Upper lobe of left lung (tissue), 6 donors: ENCODE measurements around the gene CHD9. TPM values are rescaled to one million over a fixed set of nuclear protein-coding genes. Genes with fewer than 3 reads are reported as not detected.

Experiments
- ATAC-seq, 2 donors: fragments of 200-7000 bp; cut with Tn5 transposase; one replicate each; pipeline ENCODE4 v1.9.1; 2022; ENCODE audit warnings: mild to moderate bottlenecking in 2 of 2, moderate library complexity in 2 of 2; ENCODE audit not compliant: low FRiP score in 2 of 2
- DNase-seq, 2 donors: peaks; one replicate each; pipeline ENCODE4 v3.0.0-alpha.2; 2019 to 2020
- H3K27ac ChIP-seq, 4 donors: fragments of 200-600 bp; sonication (generic); one replicate each; pipeline ENCODE4 v1.5.1; 2016 to 2019
- H3K27me3 ChIP-seq, 4 donors: fragments of 200-600 bp; sonication (generic); one replicate each; pipeline ENCODE4 v1.5.1; 2017 to 2019
- H3K36me3 ChIP-seq, 4 donors: fragments of 200-600 bp; sonication (generic); one replicate each; pipeline ENCODE4 v1.5.1; 2016 to 2019
- H3K4me1 ChIP-seq, 4 donors: fragments of 200-600 bp; sonication (generic); one replicate each; pipeline ENCODE4 v1.5.1; 2018 to 2019
- H3K4me3 ChIP-seq, 4 donors: fragments of 200-600 bp; sonication (generic); one replicate each; pipeline ENCODE4 v1.5.1; 2017 to 2019; ENCODE audit warnings: mild to moderate bottlenecking in 2 of 4, moderate library complexity in 1 of 4
- H3K9me3 ChIP-seq, 4 donors: fragments of 200-600 bp; sonication (generic); one replicate each; pipeline ENCODE4 v1.5.1; 2018 to 2019
- CTCF ChIP-seq, 6 experiments: fragments of 450-650 bp in 4 of 6; fragments of 200-600 bp in 2 of 6; sonication (generic) in 2 of 6; IDR thresholded peaks; one replicate each; pipeline ENCODE4 v1.5.1; 2016 to 2019; ENCODE audit warnings: antibody characterized with exemption in 6 of 6
- EP300 ChIP-seq, 4 donors: sonication (generic); formaldehyde crosslinking; IDR thresholded peaks; one replicate each; pipeline ENCODE4 v1.5.1; 2017; ENCODE audit warnings: antibody characterized with exemption in 4 of 4, control low read depth in 2 of 4
- POLR2A ChIP-seq, 4 donors: fragments of 450-650 bp; IDR thresholded peaks; one replicate each; pipeline ENCODE4 v1.5.1; 2016 to 2017; ENCODE audit warnings: antibody characterized with exemption in 4 of 4, mild to moderate bottlenecking in 2 of 4
- POLR2AphosphoS5 ChIP-seq, 2 donors: sonication (generic); formaldehyde crosslinking; IDR thresholded peaks; one replicate each; pipeline ENCODE4 v1.5.1; 2017; ENCODE audit warnings: antibody characterized with exemption in 2 of 2
- WGBS, 2 donors: methylation state at CpG; one replicate each; pipeline ENCODE4 v1.1.5; 2017 to 2018; 5-methylcytosine and 5-hydroxymethylcytosine counted together
- total RNA-seq, 6 donors: library from RNA; depleted of rRNA in 4 of 6; stranded (reverse); fragments of >200 nt in 4 of 6; gene quantifications; one replicate each; pipeline versions ENCODE4 v1.1.0 to v1.2.1, GENCODE V29; 2016 to 2021
- donor health status: DM: no; HTN: no; CAD: no; lungs with moderate emphysema.
- donor health status: DM: no; HTN: yes; CAD: no; lungs with severe emphysema.

CHD9 gene
- total RNA-seq, 6 donors from 2014 or later: 55.6 to 98.8 (median 68.3) TPM

- WGBS, 2 donors: 74 to 82% methylated on average over 3 of the region's 3 CpGs
- no peaks in the 10 kb centered on the region for H3K4me1 ChIP-seq
- peak overlapping the region in 1 of 4 donors; percentile 11 for H3K27ac ChIP-seq
- no peak for TF ChIP-seq POLR2AphosphoS5 (IDR thresholded peaks at IDR 0.05)
- TF ChIP-seq EP300 (IDR thresholded peaks at IDR 0.05): no peak
- TF ChIP-seq POLR2A (IDR thresholded peaks at IDR 0.05): no peak
- no peak for TF ChIP-seq CTCF (IDR thresholded peaks at IDR 0.05)
- H3K36me3 ChIP-seq: peaks cover 25 to 99% (median 39%) of the 10 kb centered on the region in 4 donors
- DNase-seq: no peak
- no peaks in the 10 kb centered on the region for H3K9me3 ChIP-seq
- ATAC-seq: no peak
- no peak overlapping the region for H3K4me3 ChIP-seq
- no peaks in the 10 kb centered on the region for H3K27me3 ChIP-seq
Measured at GRCh38 chr16:53232826-53233529, 178.2 kb downstream of the CHD9 start.

GRCh38 chr16:53234836-53235235 lies 180.0 kb downstream of the CHD9 start:
- 89 to 90% methylated on average over 2 of the region's 2 CpGs for WGBS, 2 donors
- no peak overlapping the region for H3K4me3 ChIP-seq
- H3K27me3 ChIP-seq: no peaks in the 10 kb centered on the region
- no peak for DNase-seq
- TF ChIP-seq CTCF (IDR thresholded peaks at IDR 0.05) (no peak), POLR2A (IDR thresholded peaks at IDR 0.05) (no peak), EP300 (IDR thresholded peaks at IDR 0.05) (no peak), POLR2AphosphoS5 (IDR thresholded peaks at IDR 0.05) (no peak)
- no peak for ATAC-seq
- H3K27ac ChIP-seq: no peak overlapping the region
- no peaks in the 10 kb centered on the region for H3K4me1 ChIP-seq
- H3K36me3 ChIP-seq: peaks cover 14 to 98% (median 43%) of the 10 kb centered on the region in 4 donors
- H3K9me3 ChIP-seq: no peaks in the 10 kb centered on the region

GRCh38 chr16:53235851-53236250 lies 181.1 kb downstream of the CHD9 start:
- H3K4me3 ChIP-seq: no peak overlapping the region
- TF ChIP-seq POLR2AphosphoS5 (IDR thresholded peaks at IDR 0.05): no peak
- TF ChIP-seq POLR2A (IDR thresholded peaks at IDR 0.05): no peak
- no peak for TF ChIP-seq CTCF (IDR thresholded peaks at IDR 0.05)
- TF ChIP-seq EP300 (IDR thresholded peaks at IDR 0.05): no peak
- no peak overlapping the region for H3K27ac ChIP-seq
- no peak for DNase-seq
- ATAC-seq: no peak
- H3K9me3 ChIP-seq: no peaks in the 10 kb centered on the region
- no peaks in the 10 kb centered on the region for H3K4me1 ChIP-seq
- peaks cover 10 to 88% (median 37%) of the 10 kb centered on the region in 4 donors for H3K36me3 ChIP-seq
- no peaks in the 10 kb centered on the region for H3K27me3 ChIP-seq
- WGBS, 2 donors: 82 to 88% methylated on average over 3 of the region's 3 CpGs

- H3K4me1 ChIP-seq: no peaks in the 10 kb centered on the region
- TF ChIP-seq CTCF (IDR thresholded peaks at IDR 0.05) (no peak), POLR2A (IDR thresholded peaks at IDR 0.05) (no peak), EP300 (IDR thresholded peaks at IDR 0.05) (no peak), POLR2AphosphoS5 (IDR thresholded peaks at IDR 0.05) (no peak)
- no peak overlapping the region for H3K4me3 ChIP-seq
- ATAC-seq (no peak), DNase-seq (no peak)
- WGBS, 2 donors: 68 to 71% methylated on average over 1 of the region's 1 CpG
- H3K27ac ChIP-seq: no peak overlapping the region
- no peaks in the 10 kb centered on the region for H3K27me3 ChIP-seq
- peaks cover 31 to 97% (median 40%) of the 10 kb centered on the region in 4 donors for H3K36me3 ChIP-seq
- no peaks in the 10 kb centered on the region for H3K9me3 ChIP-seq
Measured at GRCh38 chr16:53249331-53249730, 194.5 kb downstream of the CHD9 start.

- 88 to 98% methylated on average over 2 of the region's 2 CpGs for WGBS, 2 donors
- peaks cover 4 to 83% (median 34%) of the 10 kb centered on the region in 4 donors for H3K36me3 ChIP-seq
- no peaks in the 10 kb centered on the region for H3K9me3 ChIP-seq
- ATAC-seq (no peak), DNase-seq (no peak)
- no peaks in the 10 kb centered on the region for H3K4me1 ChIP-seq
- TF ChIP-seq EP300 (IDR thresholded peaks at IDR 0.05): no peak
- TF ChIP-seq CTCF (IDR thresholded peaks at IDR 0.05): no peak
- TF ChIP-seq POLR2A (IDR thresholded peaks at IDR 0.05): no peak
- TF ChIP-seq POLR2AphosphoS5 (IDR thresholded peaks at IDR 0.05): no peak
- H3K27ac ChIP-seq: no peak overlapping the region
- no peak overlapping the region for H3K4me3 ChIP-seq
- H3K27me3 ChIP-seq: no peaks in the 10 kb centered on the region
Measured at GRCh38 chr16:53257001-53257400, 202.2 kb downstream of the CHD9 start.
